ENCODE data around the gene FURIN.
A peak's percentile ranks its signal among the peaks of the same experiment; 100 is the strongest.
"Not testable (repeated sequence)": the region's sequence is repeated elsewhere in the genome, so short reads cannot be mapped to it uniquely, and the experiment has no call there.

The FURIN gene

GRCh38 chr15:90871139-90871715, 2.8 kb downstream of the FURIN start:
- peak in 1 of 2 donors; percentile 26 for DNase-seq

- no peak for DNase-seq
Observed at GRCh38 chr15:90871716-90872485, 3.5 kb downstream of the FURIN start.

- peak in 1 of 2 donors; percentile 17 for DNase-seq
Observed at GRCh38 chr15:90872486-90873184, 4.2 kb downstream of the FURIN start.

GRCh38 chr15:90873488-90873997, 5.2 kb downstream of the FURIN start:
- DNase-seq: no peak

GRCh38 chr15:90873998-90874605, 5.7 kb downstream of the FURIN start:
- no peak for DNase-seq

GRCh38 chr15:90874986-90875385, 6.6 kb downstream of the FURIN start:
- DNase-seq: not testable (repeated sequence)

GRCh38 chr15:90875549-90875981, 7.2 kb downstream of the FURIN start:
- DNase-seq: no peak

GRCh38 chr15:90876046-90876445, 7.7 kb downstream of the FURIN start:
- no peak for DNase-seq

- no peak for DNase-seq
Observed at GRCh38 chr15:90876512-90877170, 8.3 kb downstream of the FURIN start.

GRCh38 chr15:90877315-90877714, 8.9 kb downstream of the FURIN start:
- DNase-seq: no peak

GRCh38 chr15:90877996-90878395, 9.6 kb downstream of the FURIN start:
- DNase-seq: no peak

GRCh38 chr15:90878660-90879059, 10.3 kb downstream of the FURIN start:
- no peak for DNase-seq

GRCh38 chr15:90879730-90880366, 11.5 kb downstream of the FURIN start:
- no peak for DNase-seq

- DNase-seq: no peak
Observed at GRCh38 chr15:90880381-90881145, 12.2 kb downstream of the FURIN start.

- no peak for DNase-seq
Observed at GRCh38 chr15:90881181-90881977, 13.0 kb downstream of the FURIN start.

GRCh38 chr15:90881978-90882721, 13.8 kb downstream of the FURIN start:
- no peak for DNase-seq

GRCh38 chr15:90882781-90883525, 14.6 kb downstream of the FURIN start:
- no peak for DNase-seq

- no peak for DNase-seq
Observed at GRCh38 chr15:90883526-90883975, 15.2 kb downstream of the FURIN start.

Data from bone marrow (tissue), 2 donors.